Neural cell (in vitro differentiated cells): Measurements from ENCODE around the gene UBE3A. TPM values are rescaled to one million over a fixed set of nuclear protein-coding genes. Genes with fewer than 3 reads are reported as not detected.

Source experiments
- H2AFZ ChIP-seq: fragments of 200-600, 300-800 bp; sonication (generic), shearing (Covaris generic); 2 replicates; pipeline ENCODE4 v1.6.0; 2014; ENCODE audit warnings: low read depth, mild to moderate bottlenecking, antibody characterized with exemption, low read length, moderate library complexity
- H3F3A ChIP-seq: fragments of 200-600 bp; shearing (Covaris generic); 2 replicates; pipeline ENCODE4 v1.6.1; 2016; ENCODE audit warnings: mild to moderate bottlenecking, moderate library complexity, mixed read lengths, antibody characterized with exemption, low read length; ENCODE audit not compliant: insufficient read depth, poor library complexity, severe bottlenecking
- H3K27ac ChIP-seq: fragments of 200-600, 300-800 bp; sonication (generic), shearing (Covaris generic); 2 replicates; pipeline ENCODE4 v1.5.1; 2014; ENCODE audit warnings: mild to moderate bottlenecking, low read length, moderate library complexity
- H3K27me3 ChIP-seq: fragments of 300-800, 200-600 bp; sonication (generic), shearing (Covaris generic); 2 replicates; pipeline ENCODE4 v1.6.0; 2014; ENCODE audit warnings: mild to moderate bottlenecking, low read depth, low read length, moderate library complexity; ENCODE audit not compliant: insufficient read depth
- H3K36me3 ChIP-seq: fragments of 300-800, 200-600 bp; sonication (generic), shearing (Covaris generic); 2 replicates; pipeline ENCODE4 v1.5.1; 2014; ENCODE audit warnings: mild to moderate bottlenecking, antibody characterized with exemption, low read length, moderate library complexity; ENCODE audit not compliant: insufficient read depth
- H3K4me2 ChIP-seq: fragments of 300-800, 200-600 bp; sonication (generic), shearing (Covaris generic); 2 replicates; pipeline ENCODE4 v1.6.0; 2014; ENCODE audit warnings: mild to moderate bottlenecking, low read length
- H3K4me3 ChIP-seq: fragments of 300-800, 200-600 bp; sonication (generic), shearing (Covaris generic); 2 replicates; pipeline ENCODE4 v1.5.1; 2014; ENCODE audit warnings: mild to moderate bottlenecking, low read length, moderate library complexity
- H3K79me2 ChIP-seq: fragments of 200-600 bp; shearing (Covaris generic); replicated peaks from 2 replicates; pipeline ENCODE4 v1.6.0; 2014; ENCODE audit warnings: mild to moderate bottlenecking, low read length, moderate library complexity; ENCODE audit not compliant: insufficient read depth
- H3K9ac ChIP-seq: fragments of 300-800, 200-600 bp; sonication (generic), shearing (Covaris generic); 2 replicates; pipeline ENCODE4 v1.6.1; 2016; ENCODE audit warnings: mild to moderate bottlenecking, low read length, mixed read lengths
- H3K9me2 ChIP-seq: fragments of 200-600 bp; shearing (Covaris generic); 2 replicates; pipeline ENCODE4 v1.6.1; 2016; ENCODE audit warnings: mild to moderate bottlenecking, low read length, mixed read lengths; ENCODE audit not compliant: insufficient read depth
- H3K9me3 ChIP-seq: fragments of 200-600, 300-800 bp; sonication (generic), shearing (Covaris generic); 2 replicates; pipeline ENCODE4 v1.6.1; 2016; ENCODE audit warnings: mild to moderate bottlenecking, mixed run types, low read length, moderate library complexity, mixed read lengths
- H4K20me1 ChIP-seq: fragments of 200-600 bp; shearing (Covaris generic); 2 replicates; pipeline ENCODE4 v1.6.1; 2016; ENCODE audit warnings: mild to moderate bottlenecking, mixed run types; ENCODE audit not compliant: insufficient read depth
- EP300 ChIP-seq: fragments of 450-650 bp; conservative IDR thresholded peaks from 2 replicates; pipeline ENCODE4 v1.6.1; 2014; ENCODE audit warnings: antibody characterized with exemption, mild to moderate bottlenecking, moderate library complexity; ENCODE audit not compliant: poor library complexity, severe bottlenecking
- EZH2 ChIP-seq: fragments of 200-600, 300-800 bp; shearing (Covaris generic), sonication (generic); IDR thresholded peaks from 2 replicates; pipeline ENCODE4 v1.6.1; 2014; ENCODE audit warnings: antibody characterized with exemption, low read length, borderline replicate concordance, mild to moderate bottlenecking; ENCODE audit not compliant: insufficient read depth, poor library complexity, severe bottlenecking
- MXI1 ChIP-seq: fragments of 450-650 bp; conservative IDR thresholded peaks from 2 replicates; pipeline ENCODE4 v1.6.1; 2014; ENCODE audit warnings: antibody characterized with exemption, mild to moderate bottlenecking; ENCODE audit not compliant: poor library complexity, severe bottlenecking
- POLR2AphosphoS5 ChIP-seq: IDR thresholded peaks from 2 replicates; pipeline ENCODE4 v1.6.1; 2012
- RAD21 ChIP-seq: fragments of 450-650 bp; conservative IDR thresholded peaks from 2 replicates; pipeline ENCODE4 v1.6.1; 2014; ENCODE audit warnings: antibody characterized with exemption, mild to moderate bottlenecking, moderate library complexity
- REST ChIP-seq: IDR thresholded peaks from 2 replicates; pipeline ENCODE4 v1.6.1; 2012; ENCODE audit warnings: borderline replicate concordance
- SMC3 ChIP-seq: fragments of 450-650 bp; conservative IDR thresholded peaks from 2 replicates; pipeline ENCODE4 v1.6.1; 2014; ENCODE audit warnings: antibody characterized with exemption, mild to moderate bottlenecking, moderate library complexity; ENCODE audit not compliant: poor library complexity
- TAF1 ChIP-seq: IDR thresholded peaks from 2 replicates; pipeline ENCODE4 v1.6.1; 2012; ENCODE audit warnings: low read depth
- polyA plus RNA-seq: library from polyadenylated mRNA; depleted of rRNA; stranded (reverse); fragments of >200 nt; gene quantifications from 2 replicates; pipeline ENCODE4 v1.2.3, GENCODE V29; 2014
- TF ChIP-seq, protein P1 (sequence below): fragments of 450-650 bp; IDR thresholded peaks from 2 replicates; pipeline ENCODE4 v1.5.1; 2014; ENCODE audit warnings: antibody characterized with exemption, mild to moderate bottlenecking, moderate library complexity; ENCODE audit not compliant: poor library complexity, severe bottlenecking

Gene UBE3A
- polyA plus RNA-seq, 1 donor from 2014 or later = 98.5 TPM

- no peak overlapping the region for H3K4me2 ChIP-seq
- peaks cover 10% of the 10 kb centered on the region for H3K36me3 ChIP-seq
- no peak overlapping the region for H3K9ac ChIP-seq
- no peak overlapping the region for H3K27ac ChIP-seq
- no peaks in the 10 kb centered on the region for H3K27me3 ChIP-seq
- no peaks in the 10 kb centered on the region for H3F3A ChIP-seq
- no peaks in the 10 kb centered on the region for H3K9me2 ChIP-seq
- H2AFZ ChIP-seq = no peak overlapping the region
- no peaks in the 10 kb centered on the region for H4K20me1 ChIP-seq
- no peak for TF ChIP-seq SMC3
- TF ChIP-seq TAF1 = no peak
- TF ChIP-seq REST = no peak
- TF ChIP-seq EP300 = no peak
- TF ChIP-seq, protein P1, sequence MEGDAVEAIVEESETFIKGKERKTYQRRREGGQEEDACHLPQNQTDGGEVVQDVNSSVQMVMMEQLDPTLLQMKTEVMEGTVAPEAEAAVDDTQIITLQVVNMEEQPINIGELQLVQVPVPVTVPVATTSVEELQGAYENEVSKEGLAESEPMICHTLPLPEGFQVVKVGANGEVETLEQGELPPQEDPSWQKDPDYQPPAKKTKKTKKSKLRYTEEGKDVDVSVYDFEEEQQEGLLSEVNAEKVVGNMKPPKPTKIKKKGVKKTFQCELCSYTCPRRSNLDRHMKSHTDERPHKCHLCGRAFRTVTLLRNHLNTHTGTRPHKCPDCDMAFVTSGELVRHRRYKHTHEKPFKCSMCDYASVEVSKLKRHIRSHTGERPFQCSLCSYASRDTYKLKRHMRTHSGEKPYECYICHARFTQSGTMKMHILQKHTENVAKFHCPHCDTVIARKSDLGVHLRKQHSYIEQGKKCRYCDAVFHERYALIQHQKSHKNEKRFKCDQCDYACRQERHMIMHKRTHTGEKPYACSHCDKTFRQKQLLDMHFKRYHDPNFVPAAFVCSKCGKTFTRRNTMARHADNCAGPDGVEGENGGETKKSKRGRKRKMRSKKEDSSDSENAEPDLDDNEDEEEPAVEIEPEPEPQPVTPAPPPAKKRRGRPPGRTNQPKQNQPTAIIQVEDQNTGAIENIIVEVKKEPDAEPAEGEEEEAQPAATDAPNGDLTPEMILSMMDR = no peak
- no peak for TF ChIP-seq POLR2AphosphoS5
- no peak for TF ChIP-seq EZH2
- TF ChIP-seq RAD21 = no peak
- no peak for TF ChIP-seq MXI1
- H3K79me2 ChIP-seq = peaks cover 8% of the 10 kb centered on the region
- no peak overlapping the region for H3K4me3 ChIP-seq
- H3K9me3 ChIP-seq = no peaks in the 10 kb centered on the region
These were observed 46.0 kb downstream of the UBE3A start for GRCh38 chr15:25392806-25393205.

- TF ChIP-seq EP300 = no peak
- TF ChIP-seq RAD21 = no peak
- no peak for TF ChIP-seq TAF1
- TF ChIP-seq REST = no peak
- TF ChIP-seq EZH2 = no peak
- TF ChIP-seq, protein P1 = no peak
- no peak for TF ChIP-seq MXI1
- no peak for TF ChIP-seq SMC3
- no peak for TF ChIP-seq POLR2AphosphoS5
- H3K9ac ChIP-seq = no peak overlapping the region
- H3K9me3 ChIP-seq = no peaks in the 10 kb centered on the region
- H3K27ac ChIP-seq = no peak overlapping the region
- H3K4me2 ChIP-seq = no peak overlapping the region
- H3F3A ChIP-seq = no peaks in the 10 kb centered on the region
- no peaks in the 10 kb centered on the region for H4K20me1 ChIP-seq
- H3K79me2 ChIP-seq = peaks cover 9% of the 10 kb centered on the region
- H3K4me3 ChIP-seq = no peak overlapping the region
- H2AFZ ChIP-seq = no peak overlapping the region
- no peaks in the 10 kb centered on the region for H3K27me3 ChIP-seq
- H3K36me3 ChIP-seq = peaks cover 5% of the 10 kb centered on the region
- H3K9me2 ChIP-seq = no peaks in the 10 kb centered on the region
These were observed 46.7 kb downstream of the UBE3A start for GRCh38 chr15:25391971-25392721.
